HepG2 (cell line): Measurements from ENCODE around the gene FHL3. TPM values are rescaled to one million over a fixed set of nuclear protein-coding genes. Genes with fewer than 3 reads are reported as not detected.

Source experiments
- ATAC-seq: fragments of 200-7000 bp; cut with Tn5 transposase; 3 replicates; pipeline ENCODE4 v1.9.1; 2020; ENCODE audit warnings: mild to moderate bottlenecking, moderate library complexity
- BruUV-seq: library from RNA; stranded (reverse); fragments of 400-500 nt; replicated peaks from 2 replicates; lab custom pipeline; 2021; lab: Mats Ljungman, UMichigan
- CTCF ChIA-PET: fragments of 300-600 bp; formaldehyde crosslinking; extraction: SDS; loops from one replicate; lab custom pipeline; 2021; ENCODE audit warnings: low total read pairs, inconsistent platforms, low intra/inter-chr PET ratio; lab: Yijun Ruan, JAX
- POLR2A ChIA-PET: fragments of 350-600 bp; sonication (Branson Sonifier 250); formaldehyde crosslinking; loops from one replicate; lab custom pipeline; 2020; ENCODE audit warnings: antibody characterized with exemption, inconsistent platforms; lab: Yijun Ruan, JAX
- DNase-seq: peaks from one replicate; pipeline ENCODE4 v3.0.0-alpha.2; 2015; ENCODE audit warnings: low spot score
- FAIRE-seq: peaks from 3 replicates; lab custom pipeline; 2011; peaks lifted over from hg19 to GRCh38; lab: Jason Lieb, UNC
- H2AFZ ChIP-seq: one replicate; pipeline ENCODE4 v1.6.1; 2011; ENCODE audit warnings: low read length, inconsistent platforms
- H3K27ac ChIP-seq: fragments of 300-600 bp; 3 replicates; pipeline ENCODE4 v1.8.0; 2011; ENCODE audit warnings: mixed run types, mild to moderate bottlenecking, mixed read lengths, low read length, inconsistent platforms; ENCODE audit not compliant: insufficient read depth; ENCODE audit errors: extremely low read length
- H3K27me3 ChIP-seq, 2 experiments: fragments of 200-600 bp in 1 of 2; 2 replicates in 1 of 2; 3 replicates in 1 of 2; pipeline versions ENCODE4 v1.6.0 to v1.8.0; 2011; ENCODE audit warnings: low read length in 2 of 2, mild to moderate bottlenecking in 2 of 2, moderate library complexity in 2 of 2, inconsistent platforms in 1 of 2; ENCODE audit not compliant: insufficient read depth in 2 of 2, control insufficient read depth in 1 of 2
- H3K36me3 ChIP-seq, 2 experiments: fragments of 200-600 bp in 1 of 2; replicated peaks in 1 of 2; 2 replicates in 1 of 2; 3 replicates in 1 of 2; pipeline versions ENCODE4 v1.5.1 to v1.8.0; 2011; ENCODE audit warnings: low read length in 2 of 2, inconsistent platforms in 1 of 2; ENCODE audit not compliant: insufficient read depth in 2 of 2, control insufficient read depth in 1 of 2
- H3K4me1 ChIP-seq: 2 replicates; pipeline ENCODE4 v1.5.1; 2012; ENCODE audit warnings: low read length, inconsistent platforms; ENCODE audit not compliant: insufficient read depth
- H3K4me2 ChIP-seq: 2 replicates; pipeline ENCODE4 v1.6.0; 2011; ENCODE audit warnings: low read depth, low read length, inconsistent platforms
- H3K4me3 ChIP-seq, 3 experiments: fragments of 200-600 bp in 1 of 3; sonication (generic), shearing (Covaris generic) in 1 of 3; replicated peaks in 1 of 3; 2 replicates each; pipeline ENCODE4 v1.5.1; 2011 to 2016; ENCODE audit warnings: low read length in 3 of 3, inconsistent platforms in 2 of 3, low read depth in 2 of 3, mild to moderate bottlenecking in 2 of 3, control low read depth in 1 of 3, mixed read lengths in 1 of 3; ENCODE audit not compliant: insufficient read depth in 1 of 3
- H3K79me2 ChIP-seq: one replicate; pipeline ENCODE4 v1.6.1; 2011; ENCODE audit warnings: low read length, inconsistent platforms; ENCODE audit not compliant: insufficient read depth
- H3K9ac ChIP-seq: 2 replicates; pipeline ENCODE4 v1.6.0; 2011; ENCODE audit warnings: mild to moderate bottlenecking, low read depth, low read length, inconsistent platforms; ENCODE audit not compliant: insufficient read depth
- H3K9me3 ChIP-seq: 2 replicates; pipeline ENCODE4 v1.5.1; 2012; ENCODE audit warnings: mild to moderate bottlenecking, low read length
- H4K20me1 ChIP-seq: 2 replicates; pipeline ENCODE4 v1.6.0; 2011; ENCODE audit warnings: inconsistent platforms, mild to moderate bottlenecking, low read length, moderate library complexity; ENCODE audit not compliant: insufficient read depth
- CBX2 ChIP-seq, 2 experiments: fragments of 200-600 bp in 1 of 2; sonication (generic); formaldehyde crosslinking in 1 of 2; IDR thresholded peaks; 2 replicates each; pipeline versions ENCODE4 v1.7.0 to v1.8.1; 2018 to 2022; ENCODE audit warnings: low read depth in 2 of 2, low read length in 1 of 2, mild to moderate bottlenecking in 1 of 2, missing genetic modification reagents in 1 of 2
- ISL2 ChIP-seq: sonication (generic); formaldehyde crosslinking; IDR thresholded peaks from 2 replicates; pipeline ENCODE4 v1.5.0; 2020; ENCODE audit warnings: missing genetic modification reagents
- SNAPC2 ChIP-seq: sonication (generic); formaldehyde crosslinking; IDR thresholded peaks from 2 replicates; pipeline ENCODE4 v1.8.1; 2022; ENCODE audit warnings: mild to moderate bottlenecking, missing genetic modification reagents
- SRF ChIP-seq: IDR thresholded peaks from 2 replicates; pipeline ENCODE4 v1.6.1; 2011; ENCODE audit warnings: mild to moderate bottlenecking, low read depth, low read length, moderate library complexity
- STAT5B ChIP-seq: sonication (generic); formaldehyde crosslinking; IDR thresholded peaks from 2 replicates; pipeline ENCODE4 v1.4.0; 2020; ENCODE audit warnings: missing genetic modification reagents
- ZNF589 ChIP-seq: sonication (generic); formaldehyde crosslinking; conservative IDR thresholded peaks from 2 replicates; pipeline ENCODE4 v1.8.0; 2022; ENCODE audit warnings: mild to moderate bottlenecking, moderate library complexity, missing genetic modification reagents
- WGBS: methylation state at CpG from one replicate; pipeline ENCODE4 v1.1.6; 2017; ENCODE audit warnings: low lambda C conversion rate; 5-methylcytosine and 5-hydroxymethylcytosine counted together
- in situ Hi-C: cut with HindIII; loops from 2 replicates; pipeline ENCODE4 v1.10.0; 2017; ENCODE audit warnings: low pct_unique_long_range_greater_than_20kb; ENCODE audit not compliant: extremely low pct_ligation_motif_present
- intact Hi-C: fragments of 100-400 bp; cut with micrococcal nuclease; formaldehyde crosslinking; loops from one replicate; pipeline ENCODE4 v1.10.0; 2022; ENCODE audit not compliant: unreplicated experiment
- polyA plus RNA-seq, 8 experiments: library from polyadenylated mRNA; depleted of rRNA in 3 of 8; stranded (reverse) in 7 of 8; unstranded in 1 of 8; fragments of >200 nt; fragmentation: Illumina TruSeq in 4 of 8; extraction: Trizol in 4 of 8; gene quantifications; 2 replicates each; pipeline versions ENCODE4 v1.2.1 to v1.2.3, GENCODE V29; 2011 to 2016; ENCODE audit warnings: low read depth in 4 of 8, missing spikeins in 1 of 8, mixed read lengths in 1 of 8; ENCODE audit not compliant: insufficient read depth in 1 of 8
- total RNA-seq, 5 experiments: library from RNA; depleted of rRNA; stranded (reverse); fragments of >200 nt; fragmentation: Illumina TruSeq; extraction: Trizol; gene quantifications; 2 replicates each; pipeline ENCODE4 v1.2.3, GENCODE V29; 2016; ENCODE audit warnings: low read depth in 1 of 5

The FHL3 gene
- total and polyA plus RNA-seq, 2 of the 13 experiments (the other 11 are each of a cell fraction or from before 2014, with no cell fraction given) = 2.8 to 6.6 TPM

DNA sequence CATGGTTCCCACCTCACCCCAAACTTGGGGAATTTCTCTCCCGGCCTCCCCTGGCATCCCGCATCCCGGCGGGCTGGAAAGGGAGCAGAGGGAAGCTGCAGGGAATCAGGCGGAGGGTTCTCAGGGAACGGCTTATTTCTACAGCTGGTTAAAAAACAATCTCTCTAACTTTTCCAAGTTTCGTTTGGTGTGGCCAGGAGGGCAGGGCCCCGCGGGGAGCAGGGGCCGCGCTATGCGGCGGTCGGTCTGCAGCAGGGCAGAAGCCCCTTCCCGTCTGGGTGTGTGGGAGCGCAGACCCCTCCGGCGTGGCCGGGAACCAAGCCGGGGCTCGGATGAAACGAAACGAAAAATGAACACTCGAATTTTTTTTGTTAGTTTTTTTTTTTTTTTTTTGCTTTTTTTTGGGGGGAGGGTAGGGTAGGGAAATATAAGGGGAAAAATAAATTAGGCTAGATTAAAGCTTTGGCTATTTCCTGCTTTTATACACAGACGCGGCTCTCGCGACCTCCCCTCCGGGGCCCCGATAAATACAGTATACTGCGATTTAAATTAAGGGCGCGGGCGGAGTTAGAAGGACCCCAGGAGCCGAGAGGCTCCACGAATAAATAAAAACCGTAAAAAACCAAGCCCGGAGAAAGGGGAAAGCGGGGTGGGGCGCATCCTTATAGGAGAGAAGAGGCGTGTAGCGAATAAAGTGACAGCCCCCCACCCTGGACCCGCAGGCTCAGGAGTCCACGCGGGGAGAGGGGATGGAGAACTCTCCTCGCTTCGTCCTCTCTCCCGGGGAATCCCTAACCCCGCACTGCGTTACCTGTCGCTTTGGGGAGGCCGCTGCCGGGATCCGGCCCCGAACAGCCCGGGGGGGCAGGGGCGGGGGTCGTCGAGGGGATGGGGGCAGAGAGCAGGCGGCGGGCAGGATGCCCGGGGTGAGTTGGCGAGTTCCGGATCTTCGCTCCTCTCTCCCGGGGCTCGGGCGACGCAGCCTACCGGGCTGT is 39.2 kb upstream of the FHL3 start (continued):
- TF ChIP-seq SRF (no peak), CBX2 (IDR thresholded peaks at IDR 0.05; ENCODE audit: low read depth, low read length) (peak; percentile 72; the same call in 1 of the 2 replicates), CBX2 (CRISPR knock-in tag; IDR thresholded peaks at IDR 0.05; ENCODE audit: low read depth) (no peak), STAT5B (CRISPR knock-in tag) (no peak), ZNF589 (CRISPR knock-in tag) (no peak)

DNA sequence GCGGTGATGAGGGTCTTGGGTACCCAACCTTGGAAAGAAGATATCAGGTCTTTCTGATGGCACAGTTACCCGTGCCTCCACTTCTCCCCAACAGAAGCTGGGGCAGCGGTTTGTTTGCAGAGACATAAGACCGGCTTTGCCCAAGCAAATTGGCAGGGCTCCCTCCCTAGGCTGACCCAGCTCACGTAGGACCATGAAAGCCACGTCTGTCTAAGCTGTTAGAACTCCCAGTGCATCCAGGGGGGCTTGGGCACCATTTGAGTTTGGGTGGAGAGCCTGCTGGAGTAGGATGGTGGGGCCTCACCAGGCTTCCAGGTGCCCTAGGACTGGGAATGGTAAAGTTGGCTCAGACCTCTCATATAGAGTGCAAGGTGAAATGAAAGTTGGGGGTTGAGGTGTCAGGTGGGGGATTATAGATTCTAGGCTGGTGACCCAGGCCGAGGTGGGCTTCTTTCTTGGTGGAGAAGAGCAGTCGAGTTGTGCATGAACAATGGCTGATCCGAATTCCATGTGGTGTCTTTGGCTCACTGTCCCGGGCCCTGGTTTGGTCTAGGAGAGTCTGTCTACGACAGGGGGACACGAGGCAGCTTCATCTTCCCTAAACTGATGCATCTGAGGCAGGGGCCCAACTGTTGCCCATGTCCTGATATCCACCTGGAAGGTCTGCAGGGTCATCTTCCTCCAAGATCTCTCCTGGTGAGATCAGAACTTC is 37.9 kb upstream of the FHL3 start:
- CTCF ChIA-PET = no interaction called here
- ATAC-seq = no peak

More for the DNA sequence above, 37.9 kb upstream of the FHL3 start:
- POLR2A ChIA-PET = no interaction called here
- no peak for FAIRE-seq
- Histone ChIP-seq H3K9ac (no peak overlapping the region), H3K4me3 (no peak overlapping the region)
- 31% methylated on average over 9 of the region's 12 CpGs for WGBS
- TF ChIP-seq ISL2 (CRISPR knock-in tag) (no peak), SNAPC2 (CRISPR knock-in tag) (no peak)
- TF ChIP-seq, all 625 proteins: peak for 0
- H3K4me1 ChIP-seq = peaks cover 10% of the 10 kb centered on the region
- H3K4me2 ChIP-seq = no peak overlapping the region
- H3K9me3 ChIP-seq = no peaks in the 10 kb centered on the region
- DNase-seq = no peak
- H3K27ac ChIP-seq = no peak overlapping the region
- H4K20me1 ChIP-seq = 0 out of 2 replicates have a peak, but pooled peaks cover 2% of the 10 kb centered on the region
- intact Hi-C loops (no loop called here), in situ Hi-C loops (loop anchor here (5.0 kb wide), 1 partner anchor 774 kb away; no protein-coding TSS in a partner anchor)
- H3K36me3 ChIP-seq = no peaks in the 10 kb centered on the region
- peaks cover 15 to 71% of the 10 kb centered on the region in 2 experiments for H3K27me3 ChIP-seq
- no TSS peak for BruUV-seq
- H2AFZ ChIP-seq = no peak overlapping the region
- H3K79me2 ChIP-seq = no peaks in the 10 kb centered on the region
